H9 (cell line): ENCODE measurements around the gene VPS45. TPM values are rescaled to one million over a fixed set of nuclear protein-coding genes. Genes with fewer than 3 reads are reported as not detected.

Experiments used
- DNase-seq: peaks from one replicate; pipeline ENCODE4 v3.0.0-alpha.2; 2017
- H2AFZ ChIP-seq: one replicate; pipeline ENCODE4 v1.6.1; 2013; ENCODE audit warnings: mild to moderate bottlenecking, low read length, control low read depth, moderate library complexity
- H2AK5ac ChIP-seq: 2 replicates; pipeline ENCODE4 v1.6.1; 2013; ENCODE audit warnings: low read length, control low read depth, mixed read lengths; ENCODE audit not compliant: insufficient read length
- H2BK120ac ChIP-seq: one replicate; pipeline ENCODE4 v1.6.1; 2013; ENCODE audit warnings: low read depth, mild to moderate bottlenecking, low read length, control low read depth, inconsistent platforms; ENCODE audit not compliant: poor library complexity, severe bottlenecking
- H2BK12ac ChIP-seq: 2 replicates; pipeline ENCODE4 v1.6.1; 2013; ENCODE audit warnings: low read length, control low read depth, mixed read lengths, low read depth; ENCODE audit not compliant: insufficient read length
- H2BK15ac ChIP-seq: 2 replicates; pipeline ENCODE4 v1.6.1; 2013; ENCODE audit warnings: low read depth, low read length, control low read depth
- H2BK20ac ChIP-seq: one replicate; pipeline ENCODE4 v1.6.1; 2013; ENCODE audit warnings: low read depth, mild to moderate bottlenecking, low read length, control low read depth, inconsistent platforms; ENCODE audit not compliant: poor library complexity, severe bottlenecking
- H2BK5ac ChIP-seq: 2 replicates; pipeline ENCODE4 v1.6.1; 2013; ENCODE audit warnings: low read length, control low read depth, mixed read lengths; ENCODE audit not compliant: insufficient read length
- H3K14ac ChIP-seq: 2 replicates; pipeline ENCODE4 v1.6.1; 2013; ENCODE audit warnings: low read length, control low read depth; ENCODE audit not compliant: insufficient read depth
- H3K18ac ChIP-seq: 2 replicates; pipeline ENCODE4 v1.6.1; 2013; ENCODE audit warnings: low read depth, mild to moderate bottlenecking, mixed read lengths, low read length, control low read depth; ENCODE audit not compliant: insufficient read length
- H3K23ac ChIP-seq: 2 replicates; pipeline ENCODE4 v1.6.1; 2013; ENCODE audit warnings: low read length, control low read depth, mixed read lengths, low read depth; ENCODE audit not compliant: insufficient read length
- H3K23me2 ChIP-seq: 2 replicates; pipeline ENCODE4 v1.6.1; 2013; ENCODE audit warnings: low read depth, mild to moderate bottlenecking, mixed read lengths, low read length, control low read depth; ENCODE audit not compliant: insufficient read length, poor library complexity, severe bottlenecking
- H3K27ac ChIP-seq: 2 replicates; pipeline ENCODE4 v1.5.1; 2013; ENCODE audit warnings: low read length, control low read depth, mixed read lengths, low read depth; ENCODE audit not compliant: insufficient read length
- H3K27me3 ChIP-seq: 2 replicates; pipeline ENCODE4 v1.6.1; 2013; ENCODE audit warnings: low read length, control low read depth, inconsistent platforms; ENCODE audit not compliant: insufficient read depth
- H3K4ac ChIP-seq: 2 replicates; pipeline ENCODE4 v1.6.1; 2013; ENCODE audit warnings: low read depth, mild to moderate bottlenecking, control low read depth, inconsistent platforms, low read length, moderate library complexity
- H3K4me1 ChIP-seq: 2 replicates; pipeline ENCODE4 v1.6.1; 2013; ENCODE audit warnings: low read length, control low read depth, inconsistent platforms; ENCODE audit not compliant: insufficient read depth
- H3K4me2 ChIP-seq: 2 replicates; pipeline ENCODE4 v1.6.1; 2013; ENCODE audit warnings: low read length, control low read depth, mixed read lengths; ENCODE audit not compliant: insufficient read length, insufficient read depth
- H3K56ac ChIP-seq: 2 replicates; pipeline ENCODE4 v1.6.1; 2013; ENCODE audit warnings: low read depth, mild to moderate bottlenecking, mixed read lengths, low read length, control low read depth; ENCODE audit not compliant: insufficient read length
- H3K79me1 ChIP-seq: 2 replicates; pipeline ENCODE4 v1.6.1; 2013; ENCODE audit warnings: low read depth, mild to moderate bottlenecking, moderate library complexity, low read length, control low read depth, inconsistent platforms; ENCODE audit not compliant: insufficient read depth, poor library complexity, severe bottlenecking
- H3K79me2 ChIP-seq: 2 replicates; pipeline ENCODE4 v1.6.1; 2013; ENCODE audit warnings: low read length, control low read depth, inconsistent platforms; ENCODE audit not compliant: insufficient read depth
- H3K9ac ChIP-seq: 2 replicates; pipeline ENCODE4 v1.6.1; 2013; ENCODE audit warnings: low read length, control low read depth, mixed read lengths; ENCODE audit not compliant: insufficient read length; ENCODE audit errors: extremely low read depth
- H3K9me3 ChIP-seq: one replicate; pipeline ENCODE4 v1.6.1; 2013; ENCODE audit warnings: low read depth, low read length, inconsistent platforms; ENCODE audit not compliant: control insufficient read depth
- H3T11ph ChIP-seq: one replicate; pipeline ENCODE4 v1.6.1; 2013; ENCODE audit warnings: mild to moderate bottlenecking, low read length, control low read depth, inconsistent platforms
- H4K20me1 ChIP-seq: one replicate; pipeline ENCODE4 v1.6.1; 2013; ENCODE audit not compliant: control insufficient read depth, insufficient read length, insufficient read depth
- H4K5ac ChIP-seq: 2 replicates; pipeline ENCODE4 v1.6.1; 2013; ENCODE audit warnings: low read depth, mild to moderate bottlenecking, mixed read lengths, low read length, control low read depth; ENCODE audit not compliant: insufficient read length
- H4K8ac ChIP-seq: replicated peaks from 2 replicates; pipeline ENCODE4 v1.6.1; 2013; ENCODE audit warnings: low read length, control low read depth, mixed read lengths, low read depth; ENCODE audit not compliant: insufficient read length
- H4K91ac ChIP-seq: 2 replicates; pipeline ENCODE4 v1.6.1; 2013; ENCODE audit warnings: low read depth, mild to moderate bottlenecking, moderate library complexity, mixed read lengths, low read length, control low read depth; ENCODE audit not compliant: insufficient read length
- H3K27ac Mint-ChIP-seq, 3 experiments: 2 replicates in 2 of 3; 3 replicates in 1 of 3; pipeline ENCODE4 v1.8.0; 2020 to 2021; ENCODE audit warnings: mixed read lengths in 3 of 3, mild to moderate bottlenecking in 1 of 3, moderate library complexity in 1 of 3
- H3K27me3 Mint-ChIP-seq: 2 replicates; pipeline ENCODE4 v1.8.0; 2021; ENCODE audit warnings: low read depth, mild to moderate bottlenecking, moderate library complexity, mixed read lengths
- H3K36me3 Mint-ChIP-seq, 3 experiments: 2 replicates in 2 of 3; 3 replicates in 1 of 3; pipeline ENCODE4 v1.8.0; 2020 to 2021; ENCODE audit warnings: low read depth in 3 of 3, mixed read lengths in 3 of 3; ENCODE audit not compliant: insufficient read depth in 1 of 3
- H3K4me1 Mint-ChIP-seq, 2 experiments: 2 replicates each; pipeline ENCODE4 v1.8.0; 2020; ENCODE audit warnings: mixed read lengths in 2 of 2
- H3K4me3 Mint-ChIP-seq, 2 experiments: 2 replicates in 1 of 2; 3 replicates in 1 of 2; pipeline ENCODE4 v1.8.0; 2020 to 2021; ENCODE audit warnings: mild to moderate bottlenecking in 2 of 2, mixed read lengths in 2 of 2, moderate library complexity in 1 of 2
- H3K9me3 Mint-ChIP-seq, 2 experiments: 2 replicates in 1 of 2; 3 replicates in 1 of 2; pipeline ENCODE4 v1.8.0; 2020; ENCODE audit warnings: mild to moderate bottlenecking in 2 of 2, mixed read lengths in 2 of 2, moderate library complexity in 1 of 2
- total RNA-seq: library from RNA; stranded (reverse); gene quantifications from 2 replicates; pipeline ENCODE4 v1.2.1, GENCODE V29; 2021
- TF ChIP-seq, protein P1 (sequence below): fragments of 200-600 bp; sonication (generic); conservative IDR thresholded peaks from 3 replicates; pipeline ENCODE4 v1.8.0; 2021; ENCODE audit warnings: antibody characterized with exemption, mild to moderate bottlenecking

The VPS45 gene
- total RNA-seq, 1 experiment from 2014 or later: 31.8 TPM

DNA sequence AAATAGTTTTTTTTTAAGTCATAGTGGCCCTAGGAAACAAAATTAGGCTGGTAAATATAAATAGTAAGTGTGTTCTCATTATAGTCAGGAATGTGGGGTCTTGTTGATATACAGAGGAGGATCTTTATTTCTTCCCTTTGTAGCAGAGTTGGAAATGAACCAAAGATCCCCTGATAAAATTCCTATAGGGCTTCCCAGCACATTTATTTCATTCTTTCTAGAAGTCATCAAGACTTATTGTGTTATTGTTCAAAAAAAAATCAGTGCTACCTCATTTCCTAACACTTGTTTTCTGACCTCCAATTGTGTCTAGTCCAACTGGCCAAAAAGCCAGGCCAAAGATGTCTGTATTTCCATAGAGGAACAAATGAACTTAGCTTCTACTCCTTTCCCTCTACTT, 74.5 kb downstream of the VPS45 start:
- Histone ChIP-seq H3K18ac (no peak overlapping the region), H2AK5ac (no peak overlapping the region), H3K56ac (no peak overlapping the region), H2BK12ac (no peak overlapping the region), H3K4me2 (no peak overlapping the region), H3K4ac (no peak overlapping the region), H4K91ac (no peak overlapping the region), H3K23me2 (no peaks in the 10 kb centered on the region), H2BK5ac (no peak overlapping the region), H3K23ac (no peak overlapping the region), H3K79me1 (no peaks in the 10 kb centered on the region), H2BK15ac (no peak overlapping the region), H3K27ac (no peak overlapping the region), H4K8ac (no peak overlapping the region), H3T11ph (no peak overlapping the region), H3K14ac (no peak overlapping the region), H3K4me1 (no peaks in the 10 kb centered on the region), H2BK20ac (no peak overlapping the region), H3K79me2 (no peaks in the 10 kb centered on the region), H3K9ac (no peak overlapping the region), H4K5ac (no peak overlapping the region), H2BK120ac (no peak overlapping the region), H3K9me3 (no peaks in the 10 kb centered on the region), H2AFZ (no peak overlapping the region), H3K27me3 (no peaks in the 10 kb centered on the region), H4K20me1 (no peaks in the 10 kb centered on the region)
- peaks cover 4 to 5% of the 10 kb centered on the region in 2 experiments; a peak in 2 of 4 replicates for H3K4me1 Mint-ChIP-seq
- no peaks in the 10 kb centered on the region for H3K9me3 Mint-ChIP-seq
- no peaks in the 10 kb centered on the region for H3K27me3 Mint-ChIP-seq
- TF ChIP-seq, protein P1, sequence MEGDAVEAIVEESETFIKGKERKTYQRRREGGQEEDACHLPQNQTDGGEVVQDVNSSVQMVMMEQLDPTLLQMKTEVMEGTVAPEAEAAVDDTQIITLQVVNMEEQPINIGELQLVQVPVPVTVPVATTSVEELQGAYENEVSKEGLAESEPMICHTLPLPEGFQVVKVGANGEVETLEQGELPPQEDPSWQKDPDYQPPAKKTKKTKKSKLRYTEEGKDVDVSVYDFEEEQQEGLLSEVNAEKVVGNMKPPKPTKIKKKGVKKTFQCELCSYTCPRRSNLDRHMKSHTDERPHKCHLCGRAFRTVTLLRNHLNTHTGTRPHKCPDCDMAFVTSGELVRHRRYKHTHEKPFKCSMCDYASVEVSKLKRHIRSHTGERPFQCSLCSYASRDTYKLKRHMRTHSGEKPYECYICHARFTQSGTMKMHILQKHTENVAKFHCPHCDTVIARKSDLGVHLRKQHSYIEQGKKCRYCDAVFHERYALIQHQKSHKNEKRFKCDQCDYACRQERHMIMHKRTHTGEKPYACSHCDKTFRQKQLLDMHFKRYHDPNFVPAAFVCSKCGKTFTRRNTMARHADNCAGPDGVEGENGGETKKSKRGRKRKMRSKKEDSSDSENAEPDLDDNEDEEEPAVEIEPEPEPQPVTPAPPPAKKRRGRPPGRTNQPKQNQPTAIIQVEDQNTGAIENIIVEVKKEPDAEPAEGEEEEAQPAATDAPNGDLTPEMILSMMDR: no peak
- no peak overlapping the region for H3K27ac Mint-ChIP-seq
- H3K4me3 Mint-ChIP-seq: no peak overlapping the region
- DNase-seq: no peak
- no peaks in the 10 kb centered on the region for H3K36me3 Mint-ChIP-seq
